Measurements from ENCODE around the gene EPHB2.

Gene EPHB2

GRCh38 chr1:22727873-22728272, 17.2 kb downstream of the EPHB2 start:
- Histone ChIP-seq H3K27ac (ENCODE audit: extremely low read depth, low read depth, low read length) (no peak overlapping the region), H3K4me1 (ENCODE audit: control insufficient read depth, insufficient read depth, low read length) (no peaks in the 10 kb centered on the region), H3K4me3 (ENCODE audit: low read depth, low read length) (no peak overlapping the region), H3K9me3 (ENCODE audit: control insufficient read depth, insufficient read depth, low read depth, low read length) (no peaks in the 10 kb centered on the region), H3K36me3 (ENCODE audit: control insufficient read depth in 2 of 2, insufficient read depth in 1 of 2, low read length in 2 of 2) (no peaks in the 10 kb centered on the region)
- ChIA-PET POLR2A (no interaction called here), CTCF (interaction anchor here (1.1 kb wide), 1 partner anchor 134 kb away, joined by 3 read pairs; no protein-coding TSS in a partner anchor)
- peak; percentile 35; the same call in 1 of the 2 replicates for TF ChIP-seq ZNF664 (tag by site-specific recombination; IDR thresholded peaks at IDR 0.05)
- TF ChIP-seq ZNF660 (tag by site-specific recombination; IDR thresholded peaks at IDR 0.05), result no peak
- no peak for TF ChIP-seq ZNF558 (tag by site-specific recombination; IDR thresholded peaks at IDR 0.05)
- no peak for TF ChIP-seq ZNF626 (tag by site-specific recombination; IDR thresholded peaks at IDR 0.05)
- TF ChIP-seq ZNF548 (tag by site-specific recombination; IDR thresholded peaks at IDR 0.05), result no peak
- TF ChIP-seq ZNF274 (IDR thresholded peaks at IDR 0.05; ENCODE audit: low read length), result no peak
- TF ChIP-seq ZNF274 (tag by site-specific recombination; IDR thresholded peaks at IDR 0.05; ENCODE audit: borderline replicate concordance), result no peak

- ChIA-PET CTCF (interaction anchor here (0.7 to 1.0 kb wide), 2 partner anchors 9 to 27 kb away, joined by 3 read pairs; no protein-coding TSS in a partner anchor), POLR2A (no interaction called here)
- Histone ChIP-seq H3K4me1 (ENCODE audit: control insufficient read depth, insufficient read depth, low read length) (no peaks in the 10 kb centered on the region), H3K36me3 (ENCODE audit: control insufficient read depth in 2 of 2, insufficient read depth in 1 of 2, low read length in 2 of 2) (no peaks in the 10 kb centered on the region), H3K9me3 (ENCODE audit: control insufficient read depth, insufficient read depth, low read depth, low read length) (no peaks in the 10 kb centered on the region), H3K4me3 (ENCODE audit: low read depth, low read length) (no peak overlapping the region), H3K27ac (ENCODE audit: extremely low read depth, low read depth, low read length) (no peak overlapping the region)
- TF ChIP-seq ZNF18 (tag by site-specific recombination; IDR thresholded peaks at IDR 0.05), result no peak
- TF ChIP-seq OVOL3 (tag by site-specific recombination; IDR thresholded peaks at IDR 0.05), result no peak
- TF ChIP-seq ZIC2 (tag by site-specific recombination; IDR thresholded peaks at IDR 0.05), result peak; percentile 21; the same call in 1 of the 2 replicates
These were observed 18.2 kb downstream of the EPHB2 start for GRCh38 chr1:22728751-22729399.

GRCh38 chr1:22729400-22729773, 18.7 kb downstream of the EPHB2 start:
- TF ChIP-seq ZNF394 (tag by site-specific recombination; IDR thresholded peaks at IDR 0.05; ENCODE audit: borderline replicate concordance) (no peak), ZNF623 (tag by site-specific recombination; IDR thresholded peaks at IDR 0.05) (peak; percentile 92), ZNF2 (tag by site-specific recombination; IDR thresholded peaks at IDR 0.05) (no peak)
- Histone ChIP-seq H3K36me3 (ENCODE audit: control insufficient read depth in 2 of 2, insufficient read depth in 1 of 2, low read length in 2 of 2) (no peaks in the 10 kb centered on the region), H3K4me3 (ENCODE audit: low read depth, low read length) (no peak overlapping the region), H3K27ac (ENCODE audit: extremely low read depth, low read depth, low read length) (no peak overlapping the region), H3K4me1 (ENCODE audit: control insufficient read depth, insufficient read depth, low read length) (no peaks in the 10 kb centered on the region), H3K9me3 (ENCODE audit: control insufficient read depth, insufficient read depth, low read depth, low read length) (no peaks in the 10 kb centered on the region)
- POLR2A ChIA-PET, result no interaction called here
- CTCF ChIA-PET, result interaction anchor here (0.7 to 1.0 kb wide), 5 partner anchors 9 to 55 kb away, joined by 3 to 4 read pairs (median 3); no protein-coding TSS in a partner anchor

- Histone ChIP-seq H3K9me3 (ENCODE audit: control insufficient read depth, insufficient read depth, low read depth, low read length) (no peaks in the 10 kb centered on the region), H3K4me1 (ENCODE audit: control insufficient read depth, insufficient read depth, low read length) (no peaks in the 10 kb centered on the region), H3K27ac (ENCODE audit: extremely low read depth, low read depth, low read length) (no peak overlapping the region), H3K36me3 (ENCODE audit: control insufficient read depth in 2 of 2, insufficient read depth in 1 of 2, low read length in 2 of 2) (no peaks in the 10 kb centered on the region), H3K4me3 (ENCODE audit: low read depth, low read length) (no peak overlapping the region)
- CTCF ChIA-PET, result interaction anchor here (0.8 to 1.0 kb wide), 3 partner anchors 22 to 55 kb away, joined by 3 to 4 read pairs (median 3); no protein-coding TSS in a partner anchor
- POLR2A ChIA-PET, result no interaction called here
- no peak for TF ChIP-seq ZNF394 (tag by site-specific recombination; IDR thresholded peaks at IDR 0.05; ENCODE audit: borderline replicate concordance)
- TF ChIP-seq ZNF140 (tag by site-specific recombination; IDR thresholded peaks at IDR 0.05), result no peak
- no peak for TF ChIP-seq INSM2 (tag by site-specific recombination; IDR thresholded peaks at IDR 0.05)
- no peak for TF ChIP-seq CTCF (tag by site-specific recombination; IDR thresholded peaks at IDR 0.05)
- TF ChIP-seq ZNF513 (tag by site-specific recombination; IDR thresholded peaks at IDR 0.05), result no peak
- TF ChIP-seq KLF8 (tag by site-specific recombination; IDR thresholded peaks at IDR 0.05), result no peak
- no peak for TF ChIP-seq ZNF280C (tag by site-specific recombination; IDR thresholded peaks at IDR 0.05)
These were observed 19.3 kb downstream of the EPHB2 start for GRCh38 chr1:22729912-22730311.

All from HEK293 (cell line).